22Rv1 (cell line): ENCODE data around the gene SPRR2F.

Experiments used
- H3K27ac ChIP-seq: fragments of 450-650 bp; 2 replicates; pipeline ENCODE4 v1.5.1; 2017
- CTCF ChIP-seq: fragments of 450-650 bp; IDR thresholded peaks from 2 replicates; pipeline ENCODE4 v1.5.1; 2017; ENCODE audit warnings: mild to moderate bottlenecking
- ZFX ChIP-seq: fragments of 450-650 bp; IDR thresholded peaks from 2 replicates; pipeline ENCODE4 v1.6.1; 2017; ENCODE audit warnings: antibody characterized with exemption, borderline replicate concordance

SPRR2F gene

GRCh38 chr1:153071511-153071910, 41.8 kb downstream of the SPRR2F start, which contains the start of gene SPRR2B:
Gene SPRR2B, minus strand, starts transcription at chr1:153071611. Its CDS starts 772 bp downstream, at chr1:153070839.
- TF ChIP-seq ZFX (no peak), CTCF (no peak)
- H3K27ac ChIP-seq: no peak within 1 kb of the TSS

GRCh38 chr1:153070243-153070642, 43.1 kb downstream of the SPRR2F start:
- no peak overlapping the region for H3K27ac ChIP-seq
- no peak for TF ChIP-seq ZFX
- no peak for TF ChIP-seq CTCF
